GM23338 (cell line): ENCODE measurements around the gene INPP4A. TPM values are rescaled to one million over a fixed set of nuclear protein-coding genes. Genes with fewer than 3 reads are reported as not detected.

Experiments
- ATAC-seq: fragments of 200-7000 bp; cut with Tn5 transposase; 3 replicates; pipeline ENCODE4 v1.9.1; 2020
- DNase-seq: peaks from one replicate; pipeline ENCODE4 v3.0.0-alpha.2; 2015; ENCODE audit warnings: low spot score
- H2AFZ ChIP-seq: fragments of 200-600 bp; sonication (generic); 2 replicates; pipeline ENCODE4 v1.8.0; 2016; ENCODE audit warnings: antibody characterized with exemption, mild to moderate bottlenecking, moderate library complexity
- H3F3A ChIP-seq: fragments of 200-600 bp; sonication (generic); replicated peaks from 2 replicates; pipeline ENCODE4 v1.8.0; 2017; ENCODE audit warnings: antibody characterized with exemption, mixed run types, low read depth
- H3K27ac ChIP-seq: fragments of 200-600 bp; sonication (generic); 2 replicates; pipeline ENCODE4 v1.6.1; 2016; ENCODE audit warnings: low read depth
- H3K27me3 ChIP-seq: fragments of 200-600 bp; sonication (generic); 2 replicates; pipeline ENCODE4 v1.8.0; 2016; ENCODE audit warnings: mild to moderate bottlenecking, mixed run types, moderate library complexity; ENCODE audit not compliant: insufficient read depth
- H3K36me3 ChIP-seq: fragments of 200-600 bp; sonication (generic); 2 replicates; pipeline ENCODE4 v1.8.0; 2016; ENCODE audit warnings: mild to moderate bottlenecking; ENCODE audit not compliant: insufficient read depth
- H3K4me1 ChIP-seq: fragments of 200-600 bp; sonication (generic); 2 replicates; pipeline ENCODE4 v1.8.0; 2016; ENCODE audit warnings: mild to moderate bottlenecking, moderate library complexity; ENCODE audit not compliant: insufficient read depth
- H3K4me2 ChIP-seq: fragments of 200-600 bp; sonication (generic); 2 replicates; pipeline ENCODE4 v1.7.1; 2017; ENCODE audit warnings: mixed run types
- H3K4me3 ChIP-seq: fragments of 200-600 bp; sonication (generic); 2 replicates; pipeline ENCODE4 v1.6.1; 2016; ENCODE audit warnings: mixed run types
- H3K79me2 ChIP-seq: fragments of 200-600 bp; sonication (generic); replicated peaks from 2 replicates; pipeline ENCODE4 v1.8.0; 2017; ENCODE audit warnings: mild to moderate bottlenecking; ENCODE audit not compliant: insufficient read depth
- H3K9me2 ChIP-seq: fragments of 200-600 bp; sonication (generic); 2 replicates; pipeline ENCODE4 v1.8.0; 2017; ENCODE audit not compliant: insufficient read depth
- H4K20me1 ChIP-seq: fragments of 200-600 bp; sonication (generic); replicated peaks from 2 replicates; pipeline ENCODE4 v1.8.0; 2017; ENCODE audit warnings: mild to moderate bottlenecking; ENCODE audit not compliant: insufficient read depth
- H3K27ac Mint-ChIP-seq: 2 replicates; pipeline ENCODE4 v1.8.0; 2020; ENCODE audit warnings: inconsistent platforms, mild to moderate bottlenecking, moderate library complexity, mixed read lengths
- H3K27me3 Mint-ChIP-seq: 3 replicates; pipeline ENCODE4 v1.8.0; 2022; ENCODE audit warnings: low read depth, mild to moderate bottlenecking, moderate library complexity, mixed read lengths, inconsistent platforms; ENCODE audit not compliant: insufficient read depth, poor library complexity
- H3K36me3 Mint-ChIP-seq: 3 replicates; pipeline ENCODE4 v1.8.0; 2021; ENCODE audit warnings: low read depth, mild to moderate bottlenecking, inconsistent platforms, moderate library complexity, mixed read lengths
- H3K4me1 Mint-ChIP-seq: 3 replicates; pipeline ENCODE4 v1.8.0; 2020; ENCODE audit warnings: mild to moderate bottlenecking, inconsistent platforms, mixed read lengths
- H3K4me3 Mint-ChIP-seq: 3 replicates; pipeline ENCODE4 v1.8.0; 2021; ENCODE audit warnings: moderate library complexity, mild to moderate bottlenecking, inconsistent platforms, mixed read lengths
- H3K9me3 Mint-ChIP-seq: 3 replicates; pipeline ENCODE4 v1.8.0; 2020; ENCODE audit warnings: moderate library complexity, mild to moderate bottlenecking, inconsistent platforms, mixed read lengths
- CREB1 ChIP-seq: fragments of 250-450 bp; sonication (Bioruptor Pico); IDR thresholded peaks from 2 replicates; pipeline ENCODE4 v1.5.0; 2020; ENCODE audit warnings: low read depth, mild to moderate bottlenecking, moderate library complexity
- CTCF ChIP-seq, 2 experiments: fragments of 200-600 bp in 1 of 2; sonication (generic) in 1 of 2; conservative IDR thresholded peaks; 2 replicates each; pipeline versions ENCODE4 v1.5.1 to v1.6.1; 2016 to 2017; ENCODE audit warnings: antibody characterized with exemption in 2 of 2, low read depth in 2 of 2, mild to moderate bottlenecking in 2 of 2, moderate library complexity in 1 of 2
- EZH2 ChIP-seq: fragments of 200-600 bp; sonication (generic); IDR thresholded peaks from one replicate; pipeline ENCODE4 v1.8.0; 2017; ENCODE audit warnings: antibody characterized with exemption, mild to moderate bottlenecking, low read depth; ENCODE audit not compliant: unreplicated experiment
- NANOG ChIP-seq: IDR thresholded peaks from 2 replicates; pipeline ENCODE4 v1.6.1; 2016; ENCODE audit warnings: antibody characterized with exemption, borderline replicate concordance
- POLR2AphosphoS5 ChIP-seq: IDR thresholded peaks from 2 replicates; pipeline ENCODE4 v1.6.1; 2016; ENCODE audit warnings: antibody characterized with exemption, low read depth
- STAT1 ChIP-seq: IDR thresholded peaks from one replicate; pipeline ENCODE4 v1.6.1; 2016; ENCODE audit warnings: antibody characterized with exemption; ENCODE audit not compliant: unreplicated experiment
- ZNF114 ChIP-seq: fragments of 250-450 bp; sonication (Bioruptor Pico); IDR thresholded peaks from 2 replicates; pipeline ENCODE4 v1.5.0; 2020; ENCODE audit warnings: mild to moderate bottlenecking, moderate library complexity
- ZNF331 ChIP-seq: fragments of 250-450 bp; sonication (Bioruptor Pico); IDR thresholded peaks from 2 replicates; pipeline ENCODE4 v1.5.0; 2020; ENCODE audit warnings: low read depth, mild to moderate bottlenecking, moderate library complexity
- ZNF462 ChIP-seq: fragments of 250-450 bp; sonication (Bioruptor Pico); IDR thresholded peaks from 2 replicates; pipeline ENCODE4 v1.5.0; 2020; ENCODE audit warnings: mild to moderate bottlenecking, moderate library complexity
- polyA plus RNA-seq: library from polyadenylated mRNA; unstranded; fragments of >200 nt; fragmentation: Nextera tagmentation; extraction: Ambion mirVana; gene quantifications from 2 replicates; pipeline ENCODE4 v1.2.1, GENCODE V29; 2016
- total RNA-seq: library from RNA; depleted of rRNA; stranded (reverse); fragments of >200 nt; shearing (Covaris generic); gene quantifications from 2 replicates; pipeline ENCODE4 v1.2.3, GENCODE V29; 2014
- TF ChIP-seq, protein P1 (sequence below): IDR thresholded peaks from one replicate; pipeline ENCODE4 v1.6.1; 2018; ENCODE audit warnings: antibody characterized with exemption; ENCODE audit not compliant: unreplicated experiment

Gene INPP4A
- total and polyA plus RNA-seq, 2 experiments from 2014 or later: 8.5 to 36.9 TPM

DNA sequence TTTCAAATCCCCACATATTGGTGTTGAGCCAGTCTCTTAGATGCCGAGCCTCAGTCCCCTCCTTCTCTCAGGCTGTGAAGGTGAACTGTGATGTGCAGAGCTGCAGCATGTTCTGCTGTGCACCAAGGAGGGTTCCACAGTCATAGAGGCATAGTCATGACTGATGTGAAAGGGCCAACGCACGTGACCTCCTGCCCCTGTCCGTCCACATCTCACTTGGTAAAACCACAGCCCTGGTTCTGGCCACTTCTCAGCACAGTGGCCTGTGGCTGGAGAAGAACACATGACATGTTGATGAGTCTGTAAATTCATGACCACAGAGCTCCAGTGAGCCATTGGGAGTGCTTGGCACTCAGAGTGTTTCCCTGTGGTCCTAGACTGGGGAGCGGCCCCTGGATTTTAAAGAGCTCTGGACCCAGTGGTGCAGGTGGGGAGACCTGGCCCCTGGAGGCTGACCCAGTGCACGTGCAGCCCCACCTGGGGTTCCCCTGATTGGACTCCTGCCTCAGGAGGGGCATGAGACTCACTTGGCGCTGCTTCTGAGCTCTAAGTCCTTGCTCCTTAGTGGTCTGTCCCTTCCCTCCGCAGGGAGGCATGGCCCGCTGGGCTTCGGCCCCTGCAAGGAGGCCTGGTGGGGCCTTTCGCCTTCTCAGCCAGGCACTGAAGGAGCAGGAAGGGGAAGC is 25.3 kb downstream of the INPP4A start (continued):
- no peak for TF ChIP-seq ZNF462
- TF ChIP-seq STAT1: no peak
- TF ChIP-seq, protein P1, sequence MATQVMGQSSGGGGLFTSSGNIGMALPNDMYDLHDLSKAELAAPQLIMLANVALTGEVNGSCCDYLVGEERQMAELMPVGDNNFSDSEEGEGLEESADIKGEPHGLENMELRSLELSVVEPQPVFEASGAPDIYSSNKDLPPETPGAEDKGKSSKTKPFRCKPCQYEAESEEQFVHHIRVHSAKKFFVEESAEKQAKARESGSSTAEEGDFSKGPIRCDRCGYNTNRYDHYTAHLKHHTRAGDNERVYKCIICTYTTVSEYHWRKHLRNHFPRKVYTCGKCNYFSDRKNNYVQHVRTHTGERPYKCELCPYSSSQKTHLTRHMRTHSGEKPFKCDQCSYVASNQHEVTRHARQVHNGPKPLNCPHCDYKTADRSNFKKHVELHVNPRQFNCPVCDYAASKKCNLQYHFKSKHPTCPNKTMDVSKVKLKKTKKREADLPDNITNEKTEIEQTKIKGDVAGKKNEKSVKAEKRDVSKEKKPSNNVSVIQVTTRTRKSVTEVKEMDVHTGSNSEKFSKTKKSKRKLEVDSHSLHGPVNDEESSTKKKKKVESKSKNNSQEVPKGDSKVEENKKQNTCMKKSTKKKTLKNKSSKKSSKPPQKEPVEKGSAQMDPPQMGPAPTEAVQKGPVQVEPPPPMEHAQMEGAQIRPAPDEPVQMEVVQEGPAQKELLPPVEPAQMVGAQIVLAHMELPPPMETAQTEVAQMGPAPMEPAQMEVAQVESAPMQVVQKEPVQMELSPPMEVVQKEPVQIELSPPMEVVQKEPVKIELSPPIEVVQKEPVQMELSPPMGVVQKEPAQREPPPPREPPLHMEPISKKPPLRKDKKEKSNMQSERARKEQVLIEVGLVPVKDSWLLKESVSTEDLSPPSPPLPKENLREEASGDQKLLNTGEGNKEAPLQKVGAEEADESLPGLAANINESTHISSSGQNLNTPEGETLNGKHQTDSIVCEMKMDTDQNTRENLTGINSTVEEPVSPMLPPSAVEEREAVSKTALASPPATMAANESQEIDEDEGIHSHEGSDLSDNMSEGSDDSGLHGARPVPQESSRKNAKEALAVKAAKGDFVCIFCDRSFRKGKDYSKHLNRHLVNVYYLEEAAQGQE: no peak

GRCh38 chr2:98470851-98471255 is 26.2 kb downstream of the INPP4A start:
- Histone ChIP-seq H3K79me2 (peaks cover 80% of the 10 kb centered on the region), H3F3A (no peaks in the 10 kb centered on the region), H3K36me3 (no peaks in the 10 kb centered on the region), H3K4me1 (peaks cover 13% of the 10 kb centered on the region), H4K20me1 (peaks cover 8% of the 10 kb centered on the region; the same call in 1 of the 2 replicates), H3K4me3 (no peak overlapping the region), H2AFZ (no peak overlapping the region), H3K27me3 (no peaks in the 10 kb centered on the region), H3K27ac (no peak overlapping the region), H3K4me2 (no peak overlapping the region), H3K9me2 (no peaks in the 10 kb centered on the region)
- Mint-ChIP-seq H3K4me3 (no peak overlapping the region), H3K9me3 (no peaks in the 10 kb centered on the region), H3K27me3 (peaks cover 7% of the 10 kb centered on the region), H3K36me3 (peaks cover 4% of the 10 kb centered on the region; the same call in 2 of the 3 replicates), H3K4me1 (peaks cover 24% of the 10 kb centered on the region), H3K27ac (no peak overlapping the region)
- ATAC-seq: no peak
- no peak for DNase-seq
- no peak for TF ChIP-seq ZNF114 (CRISPR knock-in tag)
- no peak for TF ChIP-seq NANOG
- TF ChIP-seq ZNF331 (CRISPR knock-in tag): no peak
- TF ChIP-seq STAT1: no peak
- no peak for TF ChIP-seq EZH2
- TF ChIP-seq CTCF (conservative IDR thresholded peaks at IDR 0.05; ENCODE audit: low read depth in 2 of 2): no peak
- TF ChIP-seq POLR2AphosphoS5: no peak
- TF ChIP-seq CREB1 (CRISPR knock-in tag): no peak
